Suppressor macrophage treated with lipopolysaccharide for 4 hours (primary cell): ENCODE measurements around the gene CTCFL.

Experiments
- DNase-seq: peaks from one replicate; pipeline ENCODE4 v3.0.0-alpha.2; 2020

CTCFL gene

GRCh38 chr20:57460781-57461465 is 64.0 kb downstream of the CTCFL start:
- DNase-seq, result no peak

- DNase-seq, result no peak
Observed at GRCh38 chr20:57459897-57460296, 65.0 kb downstream of the CTCFL start.

GRCh38 chr20:57459278-57459677 is 65.7 kb downstream of the CTCFL start:
- DNase-seq, result no peak

GRCh38 chr20:57458400-57459160 is 66.4 kb downstream of the CTCFL start:
- peak; percentile 76 for DNase-seq

- DNase-seq, result no peak
Observed at GRCh38 chr20:57457243-57458095, 67.5 kb downstream of the CTCFL start.

- no peak for DNase-seq
Observed at GRCh38 chr20:57456116-57456515, 68.8 kb downstream of the CTCFL start.

GRCh38 chr20:57455386-57455785 is 69.6 kb downstream of the CTCFL start:
- no peak for DNase-seq

GRCh38 chr20:57451795-57452661 is 72.9 kb downstream of the CTCFL start:
- DNase-seq, result peak; percentile 57

GRCh38 chr20:57451431-57451794 is 73.5 kb downstream of the CTCFL start:
- no peak for DNase-seq

- DNase-seq, result no peak
Observed at GRCh38 chr20:57450931-57451330, 74.0 kb downstream of the CTCFL start.

GRCh38 chr20:57450419-57450818 is 74.5 kb downstream of the CTCFL start:
- peak; percentile 77 for DNase-seq

- no peak for DNase-seq
Observed at GRCh38 chr20:57449398-57450354, 75.3 kb downstream of the CTCFL start.

- DNase-seq, result no peak
Observed at GRCh38 chr20:57448764-57449354, 76.1 kb downstream of the CTCFL start.
